DND-41 (cell line): ENCODE data around the gene AHCYL2.

Source experiments
- ATAC-seq: fragments of 200-7000 bp; cut with Tn5 transposase; 3 replicates; pipeline ENCODE4 v1.9.1; 2021; ENCODE audit warnings: low read depth; ENCODE audit not compliant: insufficient read depth
- DNase-seq: peaks from one replicate; pipeline ENCODE4 v3.0.0-alpha.2; 2020
- H2AFZ ChIP-seq: 2 replicates; pipeline ENCODE4 v1.6.0; 2012; ENCODE audit warnings: low read depth, low read length
- H3K27ac ChIP-seq: 2 replicates; pipeline ENCODE4 v1.5.1; 2012; ENCODE audit warnings: low read length, inconsistent platforms
- H3K27me3 ChIP-seq: fragments of 200-600 bp; sonication (generic); 2 replicates; pipeline ENCODE4 v1.6.0; 2012; ENCODE audit warnings: low read length, mild to moderate bottlenecking, inconsistent platforms; ENCODE audit not compliant: insufficient read depth, poor library complexity
- H3K36me3 ChIP-seq: 2 replicates; pipeline ENCODE4 v1.5.1; 2012; ENCODE audit warnings: low read length, inconsistent platforms; ENCODE audit not compliant: insufficient read depth
- H3K4me1 ChIP-seq: 2 replicates; pipeline ENCODE4 v1.5.1; 2012; ENCODE audit warnings: mild to moderate bottlenecking, low read length; ENCODE audit not compliant: insufficient read depth
- H3K4me2 ChIP-seq: 2 replicates; pipeline ENCODE4 v1.6.0; 2012; ENCODE audit warnings: mild to moderate bottlenecking, moderate library complexity, low read length, inconsistent platforms; ENCODE audit not compliant: insufficient read depth
- H3K4me3 ChIP-seq, 2 experiments: fragments of 200-600 bp in 1 of 2; shearing (Covaris generic) in 1 of 2; 2 replicates each; pipeline ENCODE4 v1.5.1; 2012 to 2016; ENCODE audit warnings: inconsistent platforms in 2 of 2, low read length in 2 of 2, mild to moderate bottlenecking in 2 of 2, low read depth in 1 of 2, moderate library complexity in 1 of 2
- H3K79me2 ChIP-seq: 2 replicates; pipeline ENCODE4 v1.6.0; 2012; ENCODE audit warnings: low read length, inconsistent platforms; ENCODE audit not compliant: insufficient read depth
- H3K9ac ChIP-seq: 2 replicates; pipeline ENCODE4 v1.6.0; 2012; ENCODE audit warnings: low read depth, mild to moderate bottlenecking, inconsistent platforms, low read length, moderate library complexity
- H3K9me3 ChIP-seq: 2 replicates; pipeline ENCODE4 v1.5.1; 2012; ENCODE audit warnings: low read length, moderate library complexity, mild to moderate bottlenecking, inconsistent platforms; ENCODE audit not compliant: insufficient read depth, severe bottlenecking
- H4K20me1 ChIP-seq: 2 replicates; pipeline ENCODE4 v1.6.0; 2012; ENCODE audit warnings: low read length; ENCODE audit not compliant: insufficient read depth
- CTCF ChIP-seq: IDR thresholded peaks from 2 replicates; pipeline ENCODE4 v1.5.1; 2012; ENCODE audit warnings: borderline replicate concordance, low read length, moderate library complexity, mild to moderate bottlenecking; ENCODE audit not compliant: poor library complexity, severe bottlenecking; ENCODE audit errors: extremely low read depth
- EZH2 ChIP-seq: IDR thresholded peaks from 3 replicates; pipeline ENCODE4 v1.6.1; 2012; ENCODE audit warnings: borderline replicate concordance, low read depth, mild to moderate bottlenecking, moderate library complexity, low read length, inconsistent platforms; ENCODE audit not compliant: severe bottlenecking

AHCYL2 gene

DNA sequence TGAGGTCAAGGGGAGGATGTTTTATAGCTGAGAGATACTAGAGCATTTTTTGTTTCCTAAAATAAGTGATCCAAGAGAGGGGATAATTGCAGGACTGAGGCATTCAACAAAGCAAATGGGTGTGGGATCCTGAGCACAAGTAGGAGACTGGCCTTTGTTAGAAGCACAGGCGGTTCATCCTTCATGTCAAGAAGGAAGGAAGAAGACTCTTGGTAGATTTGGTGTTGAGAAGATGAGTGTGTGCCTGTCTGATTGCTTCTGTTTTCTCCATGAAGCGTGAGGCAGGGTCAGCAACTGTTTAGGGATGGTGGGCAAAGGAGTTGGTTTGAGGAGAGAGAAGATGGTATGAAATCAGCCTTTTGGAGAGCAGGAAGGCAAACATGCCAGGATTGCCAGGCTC lies 237.0 kb downstream of the AHCYL2 start:
- no peaks in the 10 kb centered on the region for H4K20me1 ChIP-seq
- no peaks in the 10 kb centered on the region for H3K79me2 ChIP-seq
- TF ChIP-seq CTCF (no peak), EZH2 (no peak)
- no peak overlapping the region for H2AFZ ChIP-seq
- H3K4me1 ChIP-seq, result no peaks in the 10 kb centered on the region
- no peak overlapping the region for H3K9ac ChIP-seq
- DNase-seq, result no peak
- H3K27ac ChIP-seq, result no peak overlapping the region
- H3K27me3 ChIP-seq, result no peaks in the 10 kb centered on the region
- H3K36me3 ChIP-seq, result peaks cover 42% of the 10 kb centered on the region
- no peak for ATAC-seq
- no peak overlapping the region for H3K4me2 ChIP-seq
- H3K4me3 ChIP-seq, result no peak overlapping the region
- H3K9me3 ChIP-seq, result no peaks in the 10 kb centered on the region

- Histone ChIP-seq H3K4me1 (no peaks in the 10 kb centered on the region), H3K79me2 (no peaks in the 10 kb centered on the region), H3K27me3 (no peaks in the 10 kb centered on the region), H3K27ac (no peak overlapping the region), H3K9me3 (no peaks in the 10 kb centered on the region), H4K20me1 (no peaks in the 10 kb centered on the region), H3K4me2 (no peak overlapping the region), H3K36me3 (peaks cover 39% of the 10 kb centered on the region; the same call in 1 of the 2 replicates), H3K9ac (no peak overlapping the region), H3K4me3 (no peak overlapping the region), H2AFZ (no peak overlapping the region)
- no peak for DNase-seq
- no peak for TF ChIP-seq CTCF
- no peak for ATAC-seq
Observed at GRCh38 chr7:129462420-129462819, 237.6 kb downstream of the AHCYL2 start.

DNA sequence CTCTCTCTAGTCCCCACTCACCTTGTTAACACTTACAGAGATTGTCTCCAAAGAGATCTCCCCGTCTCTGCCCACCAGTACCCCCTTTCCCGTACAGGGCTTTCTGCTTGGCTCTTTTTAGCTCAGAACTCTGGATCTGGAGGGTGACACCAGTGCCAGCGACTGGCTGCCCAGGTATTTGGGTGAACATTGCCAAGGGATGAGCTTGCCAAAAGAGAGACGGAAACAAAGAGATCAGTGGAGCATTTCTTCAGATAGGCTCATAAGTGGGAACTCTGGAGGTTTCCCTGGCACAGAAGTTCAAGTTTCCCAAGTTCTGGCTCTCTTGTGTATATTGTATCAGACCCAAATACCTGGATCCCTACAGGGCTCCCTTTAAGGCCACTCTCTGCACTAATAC lies 239.4 kb downstream of the AHCYL2 start:
- Histone ChIP-seq H3K4me3 (no peak overlapping the region), H2AFZ (no peak overlapping the region), H3K27me3 (no peaks in the 10 kb centered on the region), H3K27ac (no peak overlapping the region), H3K36me3 (peaks cover 24% of the 10 kb centered on the region; the same call in 1 of the 2 replicates), H3K9ac (no peak overlapping the region), H3K4me2 (no peak overlapping the region), H3K79me2 (no peaks in the 10 kb centered on the region), H3K4me1 (no peaks in the 10 kb centered on the region), H4K20me1 (no peaks in the 10 kb centered on the region), H3K9me3 (no peaks in the 10 kb centered on the region)
- TF ChIP-seq CTCF (no peak), EZH2 (no peak)
- no peak for ATAC-seq
- no peak for DNase-seq

- Histone ChIP-seq H3K36me3 (peaks cover 17% of the 10 kb centered on the region; the same call in 1 of the 2 replicates), H3K4me2 (no peak overlapping the region), H3K27me3 (no peaks in the 10 kb centered on the region), H3K9ac (no peak overlapping the region), H3K79me2 (no peaks in the 10 kb centered on the region), H3K27ac (no peak overlapping the region), H2AFZ (no peak overlapping the region), H3K4me1 (no peaks in the 10 kb centered on the region), H3K4me3 (no peak overlapping the region), H3K9me3 (no peaks in the 10 kb centered on the region), H4K20me1 (no peaks in the 10 kb centered on the region)
- DNase-seq (no peak), ATAC-seq (no peak)
- TF ChIP-seq CTCF (no peak), EZH2 (no peak)
Observed at GRCh38 chr7:129465080-129465479, 240.2 kb downstream of the AHCYL2 start.
